SJSA1 (cell line): Measurements from ENCODE around the gene ALAS1. TPM values are rescaled to one million over a fixed set of nuclear protein-coding genes. Genes with fewer than 3 reads are reported as not detected.

ENCODE experiments used
- DNase-seq, 2 experiments: peaks; one replicate each; pipeline ENCODE4 v3.0.0-alpha.2; 2015 to 2020; ENCODE audit warnings: low spot score in 2 of 2, low read depth in 1 of 2
- H3K27ac ChIP-seq: fragments of 250-450 bp; sonication (Bioruptor Pico); 2 replicates; pipeline ENCODE4 v1.5.1; 2020; ENCODE audit warnings: mild to moderate bottlenecking, moderate library complexity
- H3K27me3 ChIP-seq: fragments of 250-450 bp; sonication (Bioruptor Pico); replicated peaks from 2 replicates; pipeline ENCODE4 v1.5.1; 2020; ENCODE audit warnings: mild to moderate bottlenecking, moderate library complexity
- H3K36me3 ChIP-seq: fragments of 250-450 bp; sonication (Bioruptor Pico); 2 replicates; pipeline ENCODE4 v1.5.1; 2020; ENCODE audit warnings: mild to moderate bottlenecking
- H3K4me1 ChIP-seq: fragments of 250-450 bp; sonication (Bioruptor Pico); replicated peaks from 2 replicates; pipeline ENCODE4 v1.6.1; 2021; ENCODE audit warnings: mild to moderate bottlenecking
- H3K4me3 ChIP-seq: fragments of 250-450 bp; sonication (Bioruptor Pico); 2 replicates; pipeline ENCODE4 v1.5.1; 2020; ENCODE audit warnings: mild to moderate bottlenecking
- H3K9me3 ChIP-seq: fragments of 250-450 bp; sonication (Bioruptor Pico); replicated peaks from 2 replicates; pipeline ENCODE4 v1.5.1; 2020; ENCODE audit warnings: mild to moderate bottlenecking
- total RNA-seq: library from RNA; depleted of rRNA; stranded (reverse); fragments of >200 nt; shearing (Covaris generic); gene quantifications from 2 replicates; pipeline ENCODE4 v1.2.3, GENCODE V29; 2014

Gene ALAS1
- total RNA-seq, 1 experiment from 2014 or later: 44.8 TPM

DNA sequence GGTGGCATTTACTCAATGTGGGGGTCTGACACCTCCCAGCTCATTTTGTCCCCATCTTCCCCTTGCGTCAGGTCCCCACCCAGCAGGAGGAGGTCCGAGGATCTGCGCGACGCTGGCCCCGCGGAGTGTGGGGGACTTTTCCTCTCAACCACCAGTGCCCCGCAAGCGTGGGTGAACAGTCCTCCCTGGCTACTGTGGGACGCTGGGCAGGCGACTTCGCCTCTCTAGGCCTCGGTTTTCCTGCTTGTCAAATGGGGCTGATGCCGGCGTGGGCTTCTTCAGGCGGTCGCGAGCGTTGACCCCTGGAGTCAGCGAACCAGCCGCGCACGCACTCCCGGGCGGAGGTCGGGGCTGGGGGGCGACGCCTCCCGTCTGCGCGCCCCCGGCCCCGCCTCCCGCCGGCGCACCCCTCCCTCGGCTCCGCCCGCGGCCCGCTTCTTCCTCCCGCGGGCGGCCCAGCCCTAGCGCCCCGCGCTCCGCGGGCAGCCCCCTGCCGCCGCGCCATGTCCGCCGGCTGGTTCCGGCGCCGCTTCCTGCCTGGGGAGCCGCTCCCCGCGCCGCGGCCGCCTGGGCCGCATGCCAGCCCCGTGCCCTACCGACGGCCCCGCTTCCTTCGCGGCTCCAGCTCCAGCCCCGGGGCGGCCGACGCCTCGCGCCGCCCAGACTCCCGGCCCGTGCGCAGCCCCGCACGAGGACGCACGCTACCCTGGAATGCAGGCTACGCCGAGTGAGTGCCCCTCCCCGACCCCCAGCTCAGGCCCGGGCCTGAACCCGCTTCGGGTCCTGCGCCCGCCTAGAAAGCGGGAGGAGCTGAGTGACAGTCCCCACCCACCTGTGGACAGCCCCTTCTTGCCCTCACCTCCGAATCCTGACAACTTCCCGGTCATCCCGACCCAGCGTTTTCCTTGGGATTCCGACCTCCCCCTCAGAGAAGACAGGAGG, 47.6 kb downstream of the ALAS1 start, which contains the start of gene PPM1M:
Gene PPM1M (plus strand): TSS at position 438 of the 942 bp plus-strand sequence. CDS start 66 bp downstream, at position 504.
- DNase-seq: peak; percentile 44 to 64
- Histone ChIP-seq H3K4me1 (peaks cover 26% of the 10 kb centered on the region), H3K9me3 (no peaks in the 10 kb centered on the region), H3K27ac (peak within 1 kb of the TSS; percentile 21; the same call in 1 of the 2 replicates), H3K36me3 (peaks cover 29% of the 10 kb centered on the region), H3K27me3 (no peaks in the 10 kb centered on the region), H3K4me3 (peak within 1 kb of the TSS; percentile 53)

- Histone ChIP-seq H3K27me3 (no peaks in the 10 kb centered on the region), H3K4me1 (peaks cover 26% of the 10 kb centered on the region), H3K36me3 (peaks cover 34% of the 10 kb centered on the region), H3K4me3 (peak overlapping the region; percentile 53), H3K27ac (peak overlapping the region; percentile 21; the same call in 1 of the 2 replicates), H3K9me3 (no peaks in the 10 kb centered on the region)
- no peak for DNase-seq
Measured at GRCh38 chr3:52246264-52246620, 48.3 kb downstream of the ALAS1 start.

DNA sequence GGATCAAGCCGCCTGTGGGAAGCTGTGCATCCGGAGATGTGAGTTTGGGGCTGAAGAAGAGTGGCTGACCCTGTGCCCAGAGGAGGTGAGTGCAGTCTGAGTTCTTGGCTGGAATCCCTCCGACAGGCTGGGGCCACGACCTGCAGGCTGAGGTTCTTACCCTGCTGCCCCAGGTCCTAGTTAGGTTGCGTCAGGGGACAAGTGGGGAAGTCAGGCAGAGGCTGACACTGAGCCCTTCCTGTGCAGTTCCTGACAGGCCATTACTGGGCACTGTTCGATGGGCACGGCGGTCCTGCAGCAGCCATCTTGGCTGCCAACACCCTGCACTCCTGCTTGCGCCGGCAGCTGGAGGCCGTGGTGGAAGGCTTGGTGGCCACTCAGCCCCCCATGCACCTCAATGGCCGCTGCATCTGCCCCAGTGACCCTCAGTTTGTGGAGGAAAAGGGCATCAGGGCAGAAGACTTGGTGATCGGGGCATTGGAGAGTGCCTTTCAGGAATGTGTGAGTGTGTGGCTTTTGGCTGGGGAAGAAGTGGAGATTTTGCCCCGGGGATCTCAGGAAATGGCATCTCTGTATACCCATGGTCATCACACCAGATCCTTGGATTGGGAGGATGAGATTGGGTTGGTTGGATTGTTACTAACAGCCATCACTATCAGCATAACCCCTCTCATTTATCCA, 48.9 kb downstream of the ALAS1 start:
- Histone ChIP-seq H3K4me3 (no peak overlapping the region), H3K4me1 (peaks cover 26% of the 10 kb centered on the region)
- DNase-seq: no peak

DNA sequence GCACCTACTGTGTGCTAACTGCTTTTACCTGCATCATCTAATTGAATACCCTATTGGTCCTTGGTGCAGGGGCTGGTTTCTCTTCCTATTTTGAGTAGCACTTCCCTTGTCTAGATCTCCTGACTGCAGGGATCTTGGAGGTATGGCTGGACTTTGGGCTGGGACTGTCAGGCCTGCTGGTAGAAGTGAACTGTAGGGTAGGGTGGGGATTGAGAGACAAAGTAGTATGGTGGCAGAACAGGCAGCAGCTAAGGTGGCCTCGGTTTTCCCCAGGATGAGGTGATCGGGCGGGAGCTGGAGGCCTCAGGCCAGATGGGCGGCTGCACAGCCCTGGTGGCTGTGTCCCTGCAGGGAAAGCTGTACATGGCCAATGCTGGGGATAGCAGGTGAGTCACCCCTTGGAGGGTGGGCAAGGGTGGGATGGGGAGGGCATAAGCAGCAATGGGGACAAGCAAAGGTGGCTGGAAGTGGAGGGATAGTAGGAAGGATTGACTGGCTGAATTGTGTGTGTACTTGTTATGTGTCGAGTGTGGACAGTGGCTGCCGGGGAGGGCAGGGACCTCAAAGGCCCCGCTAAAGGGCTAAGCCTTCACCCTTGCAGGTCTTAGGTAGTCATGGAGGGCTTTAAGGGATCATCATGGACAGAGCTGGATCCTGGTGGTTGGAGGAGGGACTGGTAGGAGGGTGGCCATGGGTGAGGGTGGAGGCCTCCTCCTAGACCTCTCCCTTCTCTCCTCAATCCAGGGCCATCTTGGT, 49.6 kb downstream of the ALAS1 start:
- Histone ChIP-seq H3K4me1 (peaks cover 26% of the 10 kb centered on the region), H3K36me3 (peaks cover 46% of the 10 kb centered on the region), H3K9me3 (no peaks in the 10 kb centered on the region), H3K27me3 (no peaks in the 10 kb centered on the region), H3K4me3 (no peak overlapping the region), H3K27ac (no peak overlapping the region)
- DNase-seq: no peak

More for the DNA sequence above, 48.9 kb downstream of the ALAS1 start:
- H3K36me3 ChIP-seq: peaks cover 39% of the 10 kb centered on the region
- H3K27me3 ChIP-seq: no peaks in the 10 kb centered on the region
- no peaks in the 10 kb centered on the region for H3K9me3 ChIP-seq
- no peak overlapping the region for H3K27ac ChIP-seq

- no peak overlapping the region for H3K27ac ChIP-seq
- no peak for DNase-seq
- no peak overlapping the region for H3K4me3 ChIP-seq
- H3K27me3 ChIP-seq: no peaks in the 10 kb centered on the region
- H3K4me1 ChIP-seq: peaks cover 26% of the 10 kb centered on the region
- peaks cover 50% of the 10 kb centered on the region for H3K36me3 ChIP-seq
- no peaks in the 10 kb centered on the region for H3K9me3 ChIP-seq
Measured at GRCh38 chr3:52248165-52248541, 50.2 kb downstream of the ALAS1 start.

DNA sequence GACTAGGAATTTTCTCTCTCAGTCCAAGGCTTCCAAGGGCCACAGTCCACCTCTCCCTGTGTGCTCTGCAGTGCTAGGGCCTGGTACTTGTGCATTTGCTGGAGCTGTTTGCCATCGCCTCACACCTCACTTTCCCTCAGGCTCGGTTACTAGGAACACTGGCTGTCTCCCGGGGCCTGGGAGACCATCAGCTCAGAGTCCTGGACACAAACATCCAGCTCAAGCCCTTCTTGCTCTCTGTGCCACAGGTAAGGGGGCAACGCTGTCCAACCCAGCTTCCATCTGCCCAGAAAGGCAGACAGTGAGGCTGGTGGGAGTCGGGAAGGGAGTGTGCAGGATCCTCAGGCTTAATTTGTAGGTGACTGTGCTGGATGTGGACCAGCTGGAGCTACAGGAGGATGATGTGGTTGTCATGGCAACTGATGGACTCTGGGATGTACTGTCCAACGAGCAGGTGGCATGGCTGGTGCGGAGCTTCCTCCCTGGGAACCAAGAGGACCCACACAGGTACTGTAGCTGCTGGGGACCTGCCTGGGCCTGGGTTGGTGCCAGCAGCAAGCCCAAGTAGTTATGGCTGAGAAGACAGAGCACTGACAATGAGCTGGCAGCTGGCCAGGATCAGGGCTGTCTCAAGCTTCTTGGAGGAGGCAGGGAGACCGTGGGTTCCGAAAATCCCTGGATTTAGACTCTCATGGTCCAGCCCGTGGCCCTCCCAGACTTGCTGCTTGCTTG, 51.0 kb downstream of the ALAS1 start:
- H3K9me3 ChIP-seq: no peaks in the 10 kb centered on the region
- no peaks in the 10 kb centered on the region for H3K27me3 ChIP-seq
- H3K4me3 ChIP-seq: no peak overlapping the region
- H3K4me1 ChIP-seq: peaks cover 24% of the 10 kb centered on the region
- peak in 1 of 2 experiments; percentile 25 for DNase-seq
- peaks cover 58% of the 10 kb centered on the region for H3K36me3 ChIP-seq
- no peak overlapping the region for H3K27ac ChIP-seq

DNA sequence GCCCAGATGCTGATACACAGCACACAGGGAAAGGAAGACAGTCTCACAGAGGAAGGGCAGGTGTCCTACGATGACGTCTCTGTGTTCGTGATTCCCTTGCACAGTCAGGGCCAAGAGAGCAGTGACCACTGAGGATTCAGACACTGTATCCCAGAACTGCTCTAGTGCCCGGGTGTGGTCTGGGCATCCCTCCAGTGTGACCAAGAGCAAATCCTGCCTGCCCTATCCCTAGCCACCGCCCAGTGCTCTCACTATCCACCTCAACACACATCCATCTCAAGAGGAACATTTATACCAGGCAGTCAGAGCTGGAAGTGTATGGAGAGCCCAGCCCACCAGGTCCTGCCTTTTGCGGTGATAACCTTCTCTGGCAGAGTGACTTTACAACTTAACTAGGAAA, 51.7 kb downstream of the ALAS1 start:
- Histone ChIP-seq H3K36me3 (peaks cover 64% of the 10 kb centered on the region), H3K4me3 (no peak overlapping the region), H3K9me3 (no peaks in the 10 kb centered on the region), H3K27ac (no peak overlapping the region), H3K27me3 (no peaks in the 10 kb centered on the region), H3K4me1 (peaks cover 17% of the 10 kb centered on the region)
- DNase-seq: no peak

GRCh38 chr3:52250122-52250521, 52.2 kb downstream of the ALAS1 start:
- DNase-seq: no peak

GRCh38 chr3:52253314-52254304, 55.6 kb downstream of the ALAS1 start:
- no peaks in the 10 kb centered on the region for H3K4me1 ChIP-seq
- DNase-seq: no peak
- H3K36me3 ChIP-seq: peaks cover 92% of the 10 kb centered on the region
- H3K4me3 ChIP-seq: no peak overlapping the region
- no peak overlapping the region for H3K27ac ChIP-seq
- no peaks in the 10 kb centered on the region for H3K27me3 ChIP-seq
- H3K9me3 ChIP-seq: no peaks in the 10 kb centered on the region

More at GRCh38 chr3:52250122-52250521, 52.2 kb downstream of the ALAS1 start:
- no peak overlapping the region for H3K4me3 ChIP-seq
- H3K4me1 ChIP-seq: peaks cover 13% of the 10 kb centered on the region
- peaks cover 69% of the 10 kb centered on the region for H3K36me3 ChIP-seq
- no peak overlapping the region for H3K27ac ChIP-seq
- no peaks in the 10 kb centered on the region for H3K27me3 ChIP-seq
- H3K9me3 ChIP-seq: no peaks in the 10 kb centered on the region

- Histone ChIP-seq H3K27ac (no peak overlapping the region), H3K4me1 (0 out of 2 replicates have a peak, but pooled peaks cover 4% of the 10 kb centered on the region), H3K4me3 (no peak overlapping the region), H3K27me3 (no peaks in the 10 kb centered on the region), H3K36me3 (peaks cover 92% of the 10 kb centered on the region), H3K9me3 (no peaks in the 10 kb centered on the region)
- no peak for DNase-seq
Measured at GRCh38 chr3:52254608-52255007, 56.6 kb downstream of the ALAS1 start.

GRCh38 chr3:52256159-52256558, 58.2 kb downstream of the ALAS1 start:
- H3K4me3 ChIP-seq: no peak overlapping the region
- no peak overlapping the region for H3K27ac ChIP-seq
- no peak for DNase-seq
- no peaks in the 10 kb centered on the region for H3K27me3 ChIP-seq
- 0 out of 2 replicates have a peak, but pooled peaks cover 4% of the 10 kb centered on the region for H3K4me1 ChIP-seq
- H3K36me3 ChIP-seq: peaks cover 96% of the 10 kb centered on the region
- H3K9me3 ChIP-seq: no peaks in the 10 kb centered on the region

DNA sequence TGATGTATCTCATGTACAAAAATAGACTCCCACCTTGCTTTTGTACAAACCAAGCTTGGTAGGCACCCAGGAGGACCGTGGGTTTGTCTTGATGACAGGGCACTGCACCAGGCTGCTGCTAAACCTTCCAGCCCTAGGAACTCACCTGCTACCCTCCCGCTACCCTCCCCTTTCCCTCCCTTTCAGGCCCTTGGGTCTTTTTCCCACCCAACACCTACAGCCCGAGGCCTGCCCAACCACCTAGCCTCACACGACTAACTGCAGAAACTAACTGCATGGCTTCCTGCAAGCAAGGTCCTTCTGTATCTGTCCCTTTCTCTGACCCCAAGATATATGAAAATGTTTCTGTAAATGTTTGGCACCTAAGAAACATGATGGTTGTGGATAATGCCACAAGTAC, 58.7 kb downstream of the ALAS1 start:
- Histone ChIP-seq H3K27me3 (no peaks in the 10 kb centered on the region), H3K36me3 (peaks cover 96% of the 10 kb centered on the region), H3K4me3 (no peak overlapping the region), H3K27ac (no peak overlapping the region), H3K9me3 (no peaks in the 10 kb centered on the region), H3K4me1 (0 out of 2 replicates have a peak, but pooled peaks cover 4% of the 10 kb centered on the region)
- no peak for DNase-seq
